Mesendoderm (in vitro differentiated cells): ENCODE data around the gene STK25. TPM values are rescaled to one million over a fixed set of nuclear protein-coding genes. Genes with fewer than 3 reads are reported as not detected.

Source experiments
- DNase-seq: peaks from one replicate; pipeline ENCODE4 v3.0.0; 2013
- H2AK5ac ChIP-seq: 2 replicates; pipeline ENCODE4 v1.6.1; 2013; ENCODE audit warnings: low read length, inconsistent platforms
- H2BK120ac ChIP-seq: 2 replicates; pipeline ENCODE4 v1.6.1; 2013; ENCODE audit warnings: low read depth, mild to moderate bottlenecking, low read length, moderate library complexity, mixed read lengths
- H2BK15ac ChIP-seq: replicated peaks from 2 replicates; pipeline ENCODE4 v1.6.1; 2013; ENCODE audit warnings: low read depth, mild to moderate bottlenecking, moderate library complexity
- H2BK5ac ChIP-seq: 2 replicates; pipeline ENCODE4 v1.6.1; 2013; ENCODE audit warnings: low read length, inconsistent platforms
- H3K18ac ChIP-seq: 2 replicates; pipeline ENCODE4 v1.6.1; 2013; ENCODE audit warnings: mild to moderate bottlenecking, low read length, mixed read lengths
- H3K23ac ChIP-seq: one replicate; pipeline ENCODE4 v1.6.1; 2013; ENCODE audit warnings: low read length
- H3K27ac ChIP-seq: 2 replicates; pipeline ENCODE4 v1.5.1; 2013; ENCODE audit warnings: low read depth, mild to moderate bottlenecking, inconsistent platforms, low read length, moderate library complexity
- H3K27me3 ChIP-seq: 2 replicates; pipeline ENCODE4 v1.6.1; 2013; ENCODE audit warnings: low read length, control low read depth, mild to moderate bottlenecking, inconsistent platforms; ENCODE audit not compliant: insufficient read depth, poor library complexity
- H3K36me3 ChIP-seq: 2 replicates; pipeline ENCODE4 v1.6.1; 2013; ENCODE audit warnings: low read length, inconsistent platforms; ENCODE audit not compliant: control insufficient read depth, insufficient read depth
- H3K4ac ChIP-seq: one replicate; pipeline ENCODE4 v1.6.1; 2013; ENCODE audit warnings: low read depth, mild to moderate bottlenecking, low read length, moderate library complexity
- H3K4me1 ChIP-seq: 2 replicates; pipeline ENCODE4 v1.6.1; 2013; ENCODE audit warnings: low read depth, low read length, inconsistent platforms; ENCODE audit not compliant: control insufficient read depth
- H3K4me2 ChIP-seq: 2 replicates; pipeline ENCODE4 v1.6.1; 2013; ENCODE audit warnings: low read length
- H3K4me3 ChIP-seq: 2 replicates; pipeline ENCODE4 v1.5.1; 2013; ENCODE audit warnings: mild to moderate bottlenecking, low read length
- H3K56ac ChIP-seq: one replicate; pipeline ENCODE4 v1.6.1; 2013; ENCODE audit warnings: low read length
- H3K79me1 ChIP-seq: 2 replicates; pipeline ENCODE4 v1.6.1; 2013; ENCODE audit warnings: low read length, inconsistent platforms
- H3K79me2 ChIP-seq: 2 replicates; pipeline ENCODE4 v1.6.1; 2013; ENCODE audit warnings: mild to moderate bottlenecking, low read length; ENCODE audit not compliant: control insufficient read depth, insufficient read depth
- H3K9ac ChIP-seq: 2 replicates; pipeline ENCODE4 v1.6.1; 2013; ENCODE audit warnings: low read length, inconsistent platforms
- H4K5ac ChIP-seq: one replicate; pipeline ENCODE4 v1.6.1; 2013; ENCODE audit warnings: low read length
- H4K8ac ChIP-seq: one replicate; pipeline ENCODE4 v1.6.1; 2013; ENCODE audit warnings: low read depth, mild to moderate bottlenecking, control low read depth, low read length, moderate library complexity
- WGBS: extraction: QIAGEN DNeasy Blood & Tissue Kit; methylation state at CpG from one replicate; pipeline ENCODE4 v1.1.7; 2013; ENCODE audit warnings: low lambda C conversion rate, missing lambda C conversion rate; ENCODE audit not compliant: insufficient coverage; ENCODE audit errors: extremely low coverage; 5-methylcytosine and 5-hydroxymethylcytosine counted together
- polyA plus RNA-seq, 2 experiments: library from polyadenylated mRNA; stranded (reverse); fragments of 200-250 nt; gene quantifications; one replicate each; pipeline ENCODE4 v1.2.3, GENCODE V29; 2013

STK25 gene
- 106 TPM for polyA plus RNA-seq (2013, experiment 1 of 2)
- polyA plus RNA-seq (2013, experiment 2 of 2), result 109 TPM

DNA sequence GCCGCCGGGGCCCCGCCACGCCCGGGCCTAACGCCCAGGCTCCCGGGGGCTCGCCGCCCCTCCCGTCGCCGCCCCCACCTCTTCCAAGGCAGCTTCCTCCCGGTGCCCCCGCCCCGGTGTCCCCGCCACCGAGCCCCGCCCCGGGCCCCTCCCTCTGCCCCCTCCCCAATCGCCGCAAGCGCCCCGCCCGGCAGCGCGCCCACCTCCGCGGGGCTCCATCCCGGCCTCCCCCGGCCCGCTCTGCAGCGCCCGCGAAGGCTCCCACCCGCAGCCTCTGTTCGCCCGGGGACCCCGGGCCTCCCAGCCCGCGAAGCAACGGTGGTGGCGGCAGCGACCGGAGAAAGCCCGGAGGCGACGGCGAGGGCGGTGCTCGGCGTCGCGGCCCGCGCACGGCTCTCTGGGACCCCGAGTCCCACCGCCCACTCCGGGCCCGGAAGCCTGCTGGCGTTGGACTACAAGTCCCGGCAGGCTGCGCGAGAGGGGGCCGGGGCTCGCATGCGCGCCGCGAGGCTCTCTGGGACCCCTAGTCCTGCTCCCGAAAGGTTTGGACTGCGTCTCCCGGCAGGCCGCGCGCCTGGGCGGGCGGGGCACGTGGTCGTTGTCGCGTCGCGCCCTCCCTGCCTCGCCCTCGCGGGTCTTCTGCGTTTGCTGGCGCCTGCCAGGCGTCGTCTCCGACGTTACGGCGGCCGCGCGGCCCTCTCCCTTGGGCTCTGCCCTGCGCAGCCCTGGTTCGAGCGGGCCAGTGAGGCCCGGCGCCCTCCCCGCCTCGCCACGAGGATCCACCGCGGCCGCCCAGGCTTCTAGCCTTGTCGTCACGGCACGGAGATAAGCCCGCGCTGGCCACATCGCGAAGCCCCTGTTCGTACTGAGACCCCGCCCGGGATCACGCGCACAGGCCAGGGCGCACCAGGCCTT, at the start of gene STK25:
Gene STK25 (minus strand): TSS at position 345 of the 915 bp plus-strand sequence. CDS start 549 bp downstream, outside the sequence.
- no peak within 1 kb of the TSS for H4K5ac ChIP-seq
- peak; percentile 99 for DNase-seq
- peak within 1 kb of the TSS; percentile 82 for H3K4ac ChIP-seq
- H2AK5ac ChIP-seq, result peak within 1 kb of the TSS; percentile 5
- peaks cover 2% of the 10 kb centered on the region for H3K4me1 ChIP-seq
- H3K4me2 ChIP-seq, result peak within 1 kb of the TSS; percentile 63
- H3K27me3 ChIP-seq, result no peaks in the 10 kb centered on the region
- no CpG with 5 or more reads among the region's 122 CpGs for WGBS
- no peak within 1 kb of the TSS for H2BK5ac ChIP-seq
- peaks cover 42% of the 10 kb centered on the region for H3K79me2 ChIP-seq
- peaks cover 1% of the 10 kb centered on the region for H3K36me3 ChIP-seq
- peaks cover 29% of the 10 kb centered on the region for H3K79me1 ChIP-seq
- H2BK120ac ChIP-seq, result no peak within 1 kb of the TSS
- peak within 1 kb of the TSS; percentile 97 for H3K18ac ChIP-seq
- H2BK15ac ChIP-seq, result no peak within 1 kb of the TSS
- H4K8ac ChIP-seq, result no peak within 1 kb of the TSS
- H3K9ac ChIP-seq, result peak within 1 kb of the TSS; percentile 97
- peak within 1 kb of the TSS; percentile 96 for H3K56ac ChIP-seq
- H3K23ac ChIP-seq, result peak within 1 kb of the TSS; percentile 95
- H3K4me3 ChIP-seq, result peak within 1 kb of the TSS; percentile 92
- peak within 1 kb of the TSS; percentile 87 for H3K27ac ChIP-seq

DNA sequence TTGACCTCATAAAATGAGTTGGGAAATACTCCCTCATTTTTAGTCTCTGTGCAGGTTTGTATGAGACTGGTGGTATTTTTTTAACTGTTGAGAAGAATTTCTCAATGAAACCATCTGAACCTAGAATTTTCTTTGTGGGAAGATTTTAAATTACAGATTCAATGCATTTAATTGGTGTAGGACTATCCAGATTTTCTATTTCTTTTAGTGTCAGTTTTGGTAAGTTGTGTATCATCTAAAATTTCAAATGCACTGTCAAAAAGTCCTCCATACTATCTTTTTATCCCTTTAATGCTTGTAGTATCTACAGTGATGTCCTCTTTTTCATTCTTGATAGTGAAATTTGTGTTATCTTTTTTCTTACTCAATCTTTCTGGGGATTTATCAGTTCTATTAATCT, 48.4 kb upstream of the STK25 start:
- Histone ChIP-seq H3K4ac (no peak overlapping the region), H2BK15ac (no peak overlapping the region), H3K79me1 (peaks cover 3% of the 10 kb centered on the region), H2AK5ac (no peak overlapping the region), H3K4me1 (peaks cover 4% of the 10 kb centered on the region), H3K18ac (no peak overlapping the region), H3K27me3 (no peaks in the 10 kb centered on the region), H3K36me3 (no peaks in the 10 kb centered on the region), H4K8ac (no peak overlapping the region), H3K23ac (no peak overlapping the region), H3K27ac (no peak overlapping the region), H4K5ac (no peak overlapping the region), H3K4me3 (no peak overlapping the region), H2BK120ac (no peak overlapping the region), H3K9ac (no peak overlapping the region), H2BK5ac (no peak overlapping the region), H3K79me2 (peaks cover 10% of the 10 kb centered on the region), H3K56ac (no peak overlapping the region), H3K4me2 (no peak overlapping the region)
- no peak for DNase-seq

DNA sequence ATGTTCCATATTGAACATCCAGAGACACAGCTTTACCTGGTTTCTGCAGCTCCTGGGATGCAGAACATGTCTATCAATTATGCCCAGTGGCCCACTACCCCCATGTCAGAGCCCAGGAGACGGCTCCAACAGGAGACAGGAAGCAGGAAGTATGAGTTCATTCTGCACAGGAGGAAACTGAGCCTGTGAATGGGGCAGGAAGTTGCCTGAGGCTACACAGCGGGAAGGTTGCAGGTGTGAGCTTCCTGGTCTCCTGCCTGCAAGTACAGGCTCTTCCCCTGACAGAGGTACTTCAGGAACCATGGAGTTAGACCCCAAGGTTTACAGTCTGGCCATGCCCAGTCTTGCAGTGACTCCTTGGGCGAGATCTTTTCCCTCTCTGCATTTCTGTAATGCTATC, 47.3 kb upstream of the STK25 start:
- Histone ChIP-seq H3K56ac (peak overlapping the region; percentile 46), H3K36me3 (no peaks in the 10 kb centered on the region), H3K18ac (no peak overlapping the region), H2BK5ac (peak overlapping the region; percentile 17), H3K4me3 (no peak overlapping the region), H4K5ac (no peak overlapping the region), H3K27ac (peak overlapping the region; percentile 63), H3K27me3 (no peaks in the 10 kb centered on the region), H2BK15ac (no peak overlapping the region), H4K8ac (no peak overlapping the region), H3K4me1 (peaks cover 4% of the 10 kb centered on the region), H3K79me1 (peaks cover 3% of the 10 kb centered on the region), H3K4ac (no peak overlapping the region), H3K23ac (no peak overlapping the region), H2BK120ac (no peak overlapping the region), H2AK5ac (no peak overlapping the region), H3K4me2 (no peak overlapping the region), H3K79me2 (peaks cover 7% of the 10 kb centered on the region), H3K9ac (no peak overlapping the region)
- WGBS, result no CpG with 5 or more reads among the region's 3 CpGs
- peak; percentile 75 for DNase-seq

DNA sequence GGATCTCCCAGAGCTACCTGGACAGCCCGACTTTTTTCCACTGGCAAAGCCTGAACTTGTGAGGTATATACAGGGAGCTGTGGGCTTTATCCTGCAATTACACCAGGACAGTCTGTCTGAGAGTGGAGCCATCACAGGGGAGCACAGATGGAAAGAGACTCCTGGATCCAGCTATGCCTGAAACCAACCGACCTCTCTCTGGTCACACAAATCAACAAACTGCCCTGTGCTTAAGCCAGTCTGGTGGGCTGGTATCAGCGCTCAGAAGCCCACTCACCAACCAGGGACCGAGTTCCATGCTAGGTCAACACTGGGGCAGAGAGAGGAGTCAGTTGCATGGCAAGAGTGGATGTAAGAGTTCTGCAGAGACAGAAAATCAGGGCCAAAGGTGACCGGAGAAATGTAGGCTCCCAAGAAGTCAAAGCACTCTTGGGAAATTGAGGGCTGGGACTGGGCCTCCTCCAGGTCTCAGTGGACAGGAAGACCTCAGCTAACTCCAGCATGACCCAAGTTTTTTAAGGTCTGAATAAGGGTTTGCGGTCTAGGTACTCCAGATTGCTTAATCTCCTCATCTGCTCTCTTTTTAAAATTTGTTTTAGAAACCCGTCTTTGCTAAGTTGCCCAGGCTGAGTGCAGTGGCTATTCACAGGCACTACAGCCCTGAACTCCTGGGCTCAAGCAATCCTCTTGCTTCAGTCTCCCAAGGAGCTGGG, 46.4 kb upstream of the STK25 start:
- Histone ChIP-seq H3K4me2 (no peak overlapping the region), H2AK5ac (no peak overlapping the region), H3K23ac (no peak overlapping the region), H3K79me1 (no peaks in the 10 kb centered on the region), H2BK120ac (no peak overlapping the region), H2BK5ac (no peak overlapping the region), H4K8ac (no peak overlapping the region), H3K18ac (no peak overlapping the region), H3K79me2 (peaks cover under 1% of the 10 kb centered on the region), H3K27me3 (no peaks in the 10 kb centered on the region), H4K5ac (no peak overlapping the region), H3K4ac (no peak overlapping the region), H3K36me3 (no peaks in the 10 kb centered on the region), H3K56ac (no peak overlapping the region), H3K9ac (no peak overlapping the region), H3K4me3 (no peak overlapping the region), H3K4me1 (peaks cover 4% of the 10 kb centered on the region), H3K27ac (no peak overlapping the region), H2BK15ac (no peak overlapping the region)
- no CpG with 5 or more reads among the region's 7 CpGs for WGBS
- no peak for DNase-seq

DNA sequence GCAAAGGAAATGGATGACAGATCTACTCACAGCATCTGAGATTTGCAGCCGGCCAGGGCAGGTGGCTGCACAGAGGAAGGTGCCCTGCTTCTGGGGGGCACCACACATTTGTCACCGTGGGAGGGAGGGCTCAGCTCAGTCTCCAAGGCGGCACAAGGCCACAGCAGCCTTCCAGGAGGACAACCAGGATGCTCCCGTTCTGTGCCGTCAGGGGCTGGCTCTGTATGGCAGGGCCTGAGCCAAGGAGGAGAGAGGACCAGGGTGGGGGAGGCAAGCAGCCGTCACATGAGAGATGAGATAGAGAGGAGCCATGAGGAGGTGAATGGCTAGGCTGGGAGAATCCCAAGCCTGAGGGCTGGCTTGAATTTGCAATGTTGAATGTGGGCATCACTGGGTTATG, 45.6 kb upstream of the STK25 start:
- no peaks in the 10 kb centered on the region for H3K36me3 ChIP-seq
- H4K8ac ChIP-seq, result no peak overlapping the region
- no peak for DNase-seq
- H3K4ac ChIP-seq, result no peak overlapping the region
- H4K5ac ChIP-seq, result no peak overlapping the region
- H3K18ac ChIP-seq, result no peak overlapping the region
- H3K23ac ChIP-seq, result no peak overlapping the region
- no peak overlapping the region for H2BK5ac ChIP-seq
- H3K56ac ChIP-seq, result no peak overlapping the region
- no peak overlapping the region for H2AK5ac ChIP-seq
- H2BK15ac ChIP-seq, result no peak overlapping the region
- no peak overlapping the region for H3K4me3 ChIP-seq
- H3K9ac ChIP-seq, result no peak overlapping the region
- H3K4me2 ChIP-seq, result no peak overlapping the region
- no peaks in the 10 kb centered on the region for H3K79me2 ChIP-seq
- no peaks in the 10 kb centered on the region for H3K27me3 ChIP-seq
- no peak overlapping the region for H2BK120ac ChIP-seq
- WGBS, result no CpG with 5 or more reads among the region's 6 CpGs
- peaks cover 4% of the 10 kb centered on the region for H3K4me1 ChIP-seq
- no peak overlapping the region for H3K27ac ChIP-seq
- no peaks in the 10 kb centered on the region for H3K79me1 ChIP-seq
